Measurements from ENCODE around the gene RCAN3.

DNA sequence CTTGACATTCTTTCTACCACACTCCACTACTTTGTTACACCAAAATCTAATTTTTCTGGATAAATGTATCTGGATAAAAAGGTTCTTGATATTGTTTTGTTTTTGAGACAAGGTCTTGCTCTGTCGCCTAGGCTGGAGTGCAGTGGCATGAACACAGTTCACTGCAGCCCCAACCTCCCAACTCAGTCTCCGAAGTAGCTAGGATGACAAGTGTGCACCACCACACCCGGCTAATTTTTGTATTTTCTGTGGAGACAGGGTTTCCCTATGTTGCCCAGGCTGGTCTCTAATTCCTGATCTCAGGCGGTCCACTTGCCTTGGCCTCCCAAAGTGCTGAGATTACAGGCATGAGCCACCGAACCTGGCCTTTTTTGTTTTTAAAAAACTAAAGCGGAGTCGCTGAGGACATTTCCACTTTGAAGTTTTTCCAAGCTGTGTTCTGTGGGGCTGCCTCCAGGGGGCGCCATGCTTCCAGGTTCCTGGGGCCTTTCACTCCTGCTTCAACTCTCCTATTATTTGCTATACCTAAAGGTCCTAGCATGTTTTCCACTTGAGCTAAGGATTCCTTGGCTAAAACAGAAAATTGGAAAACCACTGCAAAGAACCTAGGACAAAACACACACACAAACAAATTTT lies 39.2 kb downstream of the RCAN3 start:
- TF ChIP-seq, protein P1, sequence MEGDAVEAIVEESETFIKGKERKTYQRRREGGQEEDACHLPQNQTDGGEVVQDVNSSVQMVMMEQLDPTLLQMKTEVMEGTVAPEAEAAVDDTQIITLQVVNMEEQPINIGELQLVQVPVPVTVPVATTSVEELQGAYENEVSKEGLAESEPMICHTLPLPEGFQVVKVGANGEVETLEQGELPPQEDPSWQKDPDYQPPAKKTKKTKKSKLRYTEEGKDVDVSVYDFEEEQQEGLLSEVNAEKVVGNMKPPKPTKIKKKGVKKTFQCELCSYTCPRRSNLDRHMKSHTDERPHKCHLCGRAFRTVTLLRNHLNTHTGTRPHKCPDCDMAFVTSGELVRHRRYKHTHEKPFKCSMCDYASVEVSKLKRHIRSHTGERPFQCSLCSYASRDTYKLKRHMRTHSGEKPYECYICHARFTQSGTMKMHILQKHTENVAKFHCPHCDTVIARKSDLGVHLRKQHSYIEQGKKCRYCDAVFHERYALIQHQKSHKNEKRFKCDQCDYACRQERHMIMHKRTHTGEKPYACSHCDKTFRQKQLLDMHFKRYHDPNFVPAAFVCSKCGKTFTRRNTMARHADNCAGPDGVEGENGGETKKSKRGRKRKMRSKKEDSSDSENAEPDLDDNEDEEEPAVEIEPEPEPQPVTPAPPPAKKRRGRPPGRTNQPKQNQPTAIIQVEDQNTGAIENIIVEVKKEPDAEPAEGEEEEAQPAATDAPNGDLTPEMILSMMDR (IDR thresholded peaks at IDR 0.05) = no peak
- no peak for TF ChIP-seq POLR2A (IDR thresholded peaks at IDR 0.05)

Data from uterus (tissue), 2 donors.